ENCODE measurements around the gene SLC4A11. TPM values are rescaled to one million over a fixed set of nuclear protein-coding genes. Genes with fewer than 3 reads are reported as not detected.

The SLC4A11 gene
- total and polyA plus RNA-seq, 9 donors: 0.12 to 10.2 (median 0.74) TPM; not detected in 1

DNA sequence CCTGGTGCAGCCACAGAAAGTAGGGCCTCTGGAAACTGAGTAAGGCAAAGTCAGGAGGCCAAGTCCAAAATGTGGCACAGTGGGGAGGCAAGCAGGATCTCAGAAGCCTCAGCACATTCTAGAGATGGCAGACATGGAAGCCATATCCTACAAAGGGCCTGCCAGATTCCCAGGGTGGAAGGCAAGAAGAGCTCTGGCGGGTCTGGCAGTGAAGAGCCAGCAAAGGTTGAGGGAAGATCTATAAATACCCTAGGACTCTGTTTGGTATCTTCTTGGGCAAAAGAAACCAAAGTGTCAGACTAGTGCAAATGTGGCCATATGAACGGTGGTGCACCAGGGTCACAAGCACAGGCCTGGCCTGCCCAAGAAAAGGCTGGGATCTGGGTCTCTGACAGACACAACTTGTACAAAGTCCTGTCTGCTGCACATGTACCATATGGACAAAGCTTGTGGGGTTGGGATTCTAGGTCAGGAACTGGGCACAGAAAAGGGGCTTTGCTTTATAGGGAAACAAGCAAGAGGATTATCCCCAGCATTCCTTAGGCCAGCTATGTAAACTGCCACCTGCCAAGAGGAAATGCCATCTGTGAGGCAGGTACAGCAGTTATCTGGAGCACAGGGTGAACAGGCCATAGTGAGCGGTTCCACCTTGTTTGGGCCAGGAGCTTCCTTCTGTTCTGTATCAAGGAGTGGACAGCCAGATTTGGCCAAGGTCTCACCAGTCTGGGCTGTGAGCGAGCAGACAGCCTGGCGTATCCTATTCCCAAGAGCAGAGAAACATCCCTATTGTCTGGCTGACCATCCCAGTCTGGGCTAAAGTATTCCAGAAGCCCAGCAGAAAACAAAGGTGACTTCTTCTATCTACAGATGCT is 36.3 kb upstream of the SLC4A11 start:
- Histone ChIP-seq H3K27me3 (no peaks in the 10 kb centered on the region), H3K27ac (no peak overlapping the region), H3K9me3 (no peaks in the 10 kb centered on the region), H3K4me1 (ENCODE audit: insufficient read depth) (no peaks in the 10 kb centered on the region), H3K4me3 (no peak overlapping the region), H3K36me3 (no peaks in the 10 kb centered on the region)
- intact Hi-C loops (cut with DNase I): no loop called here
- TF ChIP-seq EP300 (IDR thresholded peaks at IDR 0.05): no peak
- TF ChIP-seq POLR2A (IDR thresholded peaks at IDR 0.05): no peak
- TF ChIP-seq, protein P1, sequence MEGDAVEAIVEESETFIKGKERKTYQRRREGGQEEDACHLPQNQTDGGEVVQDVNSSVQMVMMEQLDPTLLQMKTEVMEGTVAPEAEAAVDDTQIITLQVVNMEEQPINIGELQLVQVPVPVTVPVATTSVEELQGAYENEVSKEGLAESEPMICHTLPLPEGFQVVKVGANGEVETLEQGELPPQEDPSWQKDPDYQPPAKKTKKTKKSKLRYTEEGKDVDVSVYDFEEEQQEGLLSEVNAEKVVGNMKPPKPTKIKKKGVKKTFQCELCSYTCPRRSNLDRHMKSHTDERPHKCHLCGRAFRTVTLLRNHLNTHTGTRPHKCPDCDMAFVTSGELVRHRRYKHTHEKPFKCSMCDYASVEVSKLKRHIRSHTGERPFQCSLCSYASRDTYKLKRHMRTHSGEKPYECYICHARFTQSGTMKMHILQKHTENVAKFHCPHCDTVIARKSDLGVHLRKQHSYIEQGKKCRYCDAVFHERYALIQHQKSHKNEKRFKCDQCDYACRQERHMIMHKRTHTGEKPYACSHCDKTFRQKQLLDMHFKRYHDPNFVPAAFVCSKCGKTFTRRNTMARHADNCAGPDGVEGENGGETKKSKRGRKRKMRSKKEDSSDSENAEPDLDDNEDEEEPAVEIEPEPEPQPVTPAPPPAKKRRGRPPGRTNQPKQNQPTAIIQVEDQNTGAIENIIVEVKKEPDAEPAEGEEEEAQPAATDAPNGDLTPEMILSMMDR (IDR thresholded peaks at IDR 0.05): no peak
- WGBS, 3 donors: 94 to 95% (median 94%) methylated on average over 5 of the region's 5 CpGs
- DNase-seq: no peak

DNA sequence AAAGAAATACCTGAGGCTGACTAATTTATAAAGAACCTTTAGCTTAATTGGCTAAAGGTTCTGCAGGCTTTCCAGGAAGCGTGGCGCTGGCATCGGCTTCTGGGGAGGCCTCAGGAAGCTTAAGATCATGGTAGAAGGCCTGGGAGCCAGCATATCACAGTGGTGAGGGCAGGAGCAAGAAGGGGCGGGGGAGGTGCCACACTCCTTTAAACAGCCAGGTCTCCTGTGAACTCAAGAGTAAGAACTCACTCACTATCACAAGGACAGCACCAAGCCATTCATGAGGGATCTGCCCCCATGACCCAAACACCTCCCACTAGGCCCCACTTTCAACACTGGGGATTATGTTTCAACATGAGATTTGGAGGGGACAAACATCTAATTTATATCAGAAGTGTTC is 34.4 kb upstream of the SLC4A11 start:
- WGBS, 3 donors: 90 to 94% (median 92%) methylated on average over 4 of the region's 4 CpGs
- no peak for DNase-seq

DNA sequence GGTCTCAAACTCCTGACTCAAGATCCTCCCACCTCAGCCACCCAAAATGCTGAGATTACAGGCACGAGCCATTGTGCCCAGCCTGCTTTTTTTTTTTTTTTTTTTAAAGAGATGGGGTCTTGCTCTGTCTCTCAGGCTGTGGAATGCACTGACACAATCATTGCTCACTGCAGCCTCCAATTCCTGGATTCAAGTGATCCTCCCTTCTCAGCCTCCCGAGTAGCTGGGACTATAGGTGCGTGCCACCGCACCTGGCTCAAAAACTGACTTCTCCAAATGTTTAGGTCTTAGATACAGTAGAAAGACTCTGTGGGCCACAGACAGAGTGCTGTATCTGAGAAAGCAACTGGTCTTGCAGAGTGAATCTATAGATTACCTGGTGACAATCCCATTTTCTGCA is 31.1 kb upstream of the SLC4A11 start:
- TF ChIP-seq, protein P1 (IDR thresholded peaks at IDR 0.05): no peak
- no peak for TF ChIP-seq EP300 (IDR thresholded peaks at IDR 0.05)
- TF ChIP-seq POLR2A (IDR thresholded peaks at IDR 0.05): no peak
- WGBS, 3 donors: 97 to 100% (median 98%) methylated on average over 4 of the region's 4 CpGs
- DNase-seq: no peak
- Histone ChIP-seq H3K9me3 (no peaks in the 10 kb centered on the region), H3K27ac (no peak overlapping the region), H3K27me3 (no peaks in the 10 kb centered on the region), H3K4me1 (ENCODE audit: insufficient read depth) (no peaks in the 10 kb centered on the region), H3K4me3 (no peak overlapping the region), H3K36me3 (no peaks in the 10 kb centered on the region)
- intact Hi-C loops (cut with DNase I): no loop called here

More for the DNA sequence above, 34.4 kb upstream of the SLC4A11 start:
- Histone ChIP-seq H3K4me3 (no peak overlapping the region), H3K27me3 (no peaks in the 10 kb centered on the region), H3K4me1 (ENCODE audit: insufficient read depth) (no peaks in the 10 kb centered on the region), H3K27ac (no peak overlapping the region), H3K36me3 (no peaks in the 10 kb centered on the region), H3K9me3 (no peaks in the 10 kb centered on the region)
- no peak for TF ChIP-seq EP300 (IDR thresholded peaks at IDR 0.05)
- TF ChIP-seq, protein P1 (IDR thresholded peaks at IDR 0.05): no peak
- TF ChIP-seq POLR2A (IDR thresholded peaks at IDR 0.05): no peak
- intact Hi-C loops (cut with DNase I): no loop called here

DNA sequence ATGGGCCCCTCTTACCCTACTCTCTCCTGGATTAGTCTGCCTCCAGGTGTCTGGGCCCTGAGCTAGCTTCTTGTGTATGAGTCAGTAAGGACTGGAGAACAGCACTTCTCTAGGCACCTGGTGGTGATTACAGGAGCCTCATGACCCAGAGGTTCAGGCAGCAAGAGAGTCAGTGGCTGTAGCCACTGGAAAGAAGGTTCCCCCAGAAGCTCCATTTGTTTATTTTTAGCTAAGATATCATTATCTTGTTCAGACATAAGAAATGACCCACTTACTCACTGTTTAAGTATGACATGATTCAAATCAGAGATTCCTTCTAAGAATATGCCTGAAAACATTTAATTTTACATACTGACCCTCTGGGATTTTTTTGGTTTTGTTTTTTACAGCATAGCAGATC is 23.6 kb upstream of the SLC4A11 start:
- intact Hi-C loops (cut with DNase I): no loop called here
- no peak overlapping the region for H3K27ac ChIP-seq
- H3K4me3 ChIP-seq: no peak overlapping the region
- no peak for TF ChIP-seq EP300 (IDR thresholded peaks at IDR 0.05)
- H3K4me1 ChIP-seq (ENCODE audit: insufficient read depth): no peaks in the 10 kb centered on the region
- no peaks in the 10 kb centered on the region for H3K27me3 ChIP-seq
- no peaks in the 10 kb centered on the region for H3K9me3 ChIP-seq
- no peaks in the 10 kb centered on the region for H3K36me3 ChIP-seq
- DNase-seq: no peak

DNA sequence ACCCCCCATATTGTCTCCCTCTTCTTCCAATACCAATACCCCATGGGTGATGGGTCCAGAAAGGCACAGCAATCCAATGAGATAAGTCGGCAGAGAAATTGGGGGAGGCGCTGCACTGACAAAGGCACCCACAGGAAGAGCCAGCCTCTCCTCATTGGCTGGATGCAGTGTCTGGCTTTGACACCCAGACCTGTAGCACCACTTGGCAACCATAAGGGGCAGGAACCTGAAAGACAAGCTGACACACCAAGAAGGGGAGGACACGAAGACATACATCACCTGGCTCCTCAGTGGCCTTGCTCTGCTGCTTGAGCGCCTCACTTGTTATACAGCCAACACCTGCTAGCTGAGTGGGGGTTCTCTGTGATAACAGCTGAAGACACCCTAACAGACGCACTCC is 19.4 kb upstream of the SLC4A11 start:
- TF ChIP-seq POLR2A (IDR thresholded peaks at IDR 0.05) (no peak), EP300 (IDR thresholded peaks at IDR 0.05) (no peak)
- TF ChIP-seq, protein P1 (IDR thresholded peaks at IDR 0.05): no peak
- Histone ChIP-seq H3K4me3 (no peak overlapping the region), H3K27me3 (no peaks in the 10 kb centered on the region), H3K4me1 (ENCODE audit: insufficient read depth) (no peaks in the 10 kb centered on the region), H3K27ac (no peak overlapping the region), H3K9me3 (no peaks in the 10 kb centered on the region), H3K36me3 (no peaks in the 10 kb centered on the region)
- 71 to 79% (median 77%) methylated on average over 5 of the region's 5 CpGs for WGBS, 3 donors
- DNase-seq: no peak
- intact Hi-C loops (cut with DNase I): no loop called here

Data from ovary (tissue), 9 donors.